CD14-positive monocyte (primary cell): ENCODE results near the gene TCP11. TPM values are rescaled to one million over a fixed set of nuclear protein-coding genes. Genes with fewer than 3 reads are reported as not detected.

Source experiments
- DNase-seq, 3 donors: peaks; one replicate each; pipeline ENCODE4 v3.0.0-alpha.2; 2011 to 2022
- H2AFZ ChIP-seq: 2 replicates; pipeline ENCODE4 v1.6.0; 2012; ENCODE audit warnings: mild to moderate bottlenecking, low read depth, low read length, inconsistent platforms; ENCODE audit not compliant: insufficient read depth, poor library complexity, severe bottlenecking
- H3K27ac ChIP-seq, 2 donors: 1 replicate in 1 of 2; 2 replicates in 1 of 2; pipeline ENCODE4 v1.5.1; 2012 to 2013; ENCODE audit warnings: low read length in 2 of 2, control low read depth in 1 of 2, inconsistent platforms in 1 of 2, low read depth in 1 of 2, mild to moderate bottlenecking in 1 of 2
- H3K27me3 ChIP-seq, 2 donors: one replicate each; pipeline versions ENCODE4 v1.6.0 to v1.6.1; 2011 to 2013; ENCODE audit warnings: low read length in 2 of 2; ENCODE audit not compliant: control insufficient read depth in 2 of 2, insufficient read depth in 2 of 2
- H3K36me3 ChIP-seq, 2 donors: replicated peaks in 1 of 2; 1 replicate in 1 of 2; 2 replicates in 1 of 2; pipeline versions ENCODE4 v1.5.1 to v1.6.1; 2012 to 2013; ENCODE audit warnings: low read length in 2 of 2, control low read depth in 1 of 2, inconsistent platforms in 1 of 2, mild to moderate bottlenecking in 1 of 2; ENCODE audit not compliant: insufficient read depth in 2 of 2, control insufficient read depth in 1 of 2
- H3K4me1 ChIP-seq, 2 donors: 1 replicate in 1 of 2; 2 replicates in 1 of 2; pipeline versions ENCODE4 v1.5.1 to v1.6.1; 2012 to 2013; ENCODE audit warnings: low read length in 2 of 2, control low read depth in 1 of 2, inconsistent platforms in 1 of 2, mild to moderate bottlenecking in 1 of 2, moderate library complexity in 1 of 2; ENCODE audit not compliant: insufficient read depth in 2 of 2, control insufficient read depth in 1 of 2
- H3K4me2 ChIP-seq: replicated peaks from 2 replicates; pipeline ENCODE3; 2012; ENCODE audit warnings: low read length, moderate library complexity, mild to moderate bottlenecking; ENCODE audit not compliant: poor library complexity, severe bottlenecking; ENCODE audit errors: extremely low read depth
- H3K4me3 ChIP-seq, 3 experiments: fragments of 200-600 bp in 1 of 3; sonication (generic) in 1 of 3; replicated peaks in 1 of 3; 1 replicate in 2 of 3; 2 replicates in 1 of 3; pipeline ENCODE4 v1.5.1; 2011 to 2013; ENCODE audit warnings: low read length in 3 of 3, mild to moderate bottlenecking in 3 of 3, control low read depth in 2 of 3, low read depth in 2 of 3, inconsistent platforms in 1 of 3, moderate library complexity in 1 of 3
- H3K79me2 ChIP-seq: 2 replicates; pipeline ENCODE4 v1.6.0; 2012; ENCODE audit warnings: mild to moderate bottlenecking, control low read depth, inconsistent platforms, low read length, moderate library complexity; ENCODE audit not compliant: insufficient read depth
- H3K9ac ChIP-seq: 2 replicates; pipeline ENCODE4 v1.6.0; 2017; ENCODE audit warnings: low read length, mild to moderate bottlenecking; ENCODE audit not compliant: insufficient read depth, poor library complexity, severe bottlenecking
- H3K9me3 ChIP-seq, 2 donors: replicated peaks in 1 of 2; 1 replicate in 1 of 2; 2 replicates in 1 of 2; pipeline versions ENCODE4 v1.5.1 to v1.6.1; 2012 to 2013; ENCODE audit warnings: low read length in 2 of 2, control low read depth in 1 of 2; ENCODE audit not compliant: control insufficient read depth in 1 of 2, insufficient read depth in 1 of 2
- H4K20me1 ChIP-seq: 2 replicates; pipeline ENCODE4 v1.6.0; 2012; ENCODE audit warnings: mild to moderate bottlenecking, low read length, control low read depth, moderate library complexity; ENCODE audit not compliant: insufficient read depth
- H3K27ac Mint-ChIP-seq, 7 donors: one replicate each; pipeline ENCODE4 v1.8.0; 2020; ENCODE audit warnings: mild to moderate bottlenecking in 7 of 7, mixed read lengths in 7 of 7, moderate library complexity in 6 of 7, inconsistent platforms in 2 of 7
- H3K27me3 Mint-ChIP-seq, 3 donors: one replicate each; pipeline ENCODE4 v1.8.0; 2021 to 2022; ENCODE audit warnings: low read depth in 3 of 3, mild to moderate bottlenecking in 3 of 3, mixed read lengths in 3 of 3, moderate library complexity in 3 of 3, inconsistent platforms in 1 of 3
- H3K36me3 Mint-ChIP-seq, 2 donors: one replicate each; pipeline ENCODE4 v1.8.0; 2020; ENCODE audit warnings: mixed read lengths in 2 of 2, inconsistent platforms in 1 of 2, mild to moderate bottlenecking in 1 of 2
- H3K4me1 Mint-ChIP-seq: one replicate; pipeline ENCODE4 v1.8.0; 2020; ENCODE audit warnings: mild to moderate bottlenecking, mixed read lengths
- H3K4me3 Mint-ChIP-seq, 2 donors: one replicate each; pipeline ENCODE4 v1.8.0; 2020; ENCODE audit warnings: mild to moderate bottlenecking in 2 of 2, mixed read lengths in 2 of 2, moderate library complexity in 1 of 2
- H3K9me3 Mint-ChIP-seq, 7 donors: one replicate each; pipeline ENCODE4 v1.8.0; 2020 to 2022; ENCODE audit warnings: mixed read lengths in 7 of 7, mild to moderate bottlenecking in 6 of 7, moderate library complexity in 6 of 7, inconsistent platforms in 2 of 7
- CTCF ChIP-seq: fragments of 200-600 bp; IDR thresholded peaks from one replicate; pipeline ENCODE4 v1.8.0; 2022; ENCODE audit warnings: antibody characterized with exemption, mild to moderate bottlenecking
- WGBS: methylation state at CpG from one replicate; pipeline ENCODE4 v1.1.5; 2013; ENCODE audit warnings: missing lambda C conversion rate; ENCODE audit not compliant: insufficient coverage; 5-methylcytosine and 5-hydroxymethylcytosine counted together
- intact Hi-C, 2 donors: fragments of 100-400 bp; cut with micrococcal nuclease; formaldehyde crosslinking; loops; one replicate each; pipeline versions ENCODE4 v1.15.0 to v1.15.1; 2023
- polyA plus RNA-seq, 3 donors: library from polyadenylated mRNA; depleted of rRNA in 1 of 3; unstranded in 2 of 3; stranded (reverse) in 1 of 3; fragments of 300-500 nt in 2 of 3; fragments of >200 nt in 1 of 3; fragmentation: Illumina TruSeq in 2 of 3; gene quantifications; 1 replicate in 2 of 3; 2 replicates in 1 of 3; pipeline ENCODE4 v1.2.3, GENCODE V29; 2012 to 2021

Gene TCP11
- polyA plus RNA-seq, 3 donors, result not detected

- Mint-ChIP-seq H3K4me3 (no peak overlapping the region), H3K27me3 (peaks cover 5 to 9% (median 8%) of the 10 kb centered on the region in 3 donors), H3K9me3 (peaks cover 0 to 8% (median 4%) of the 10 kb centered on the region in 7 donors), H3K4me1 (no peaks in the 10 kb centered on the region), H3K27ac (no peak overlapping the region), H3K36me3 (no peaks in the 10 kb centered on the region)
- H3K4me1 ChIP-seq, result no peaks in the 10 kb centered on the region
- no peak overlapping the region for H3K27ac ChIP-seq
- no peak overlapping the region for H2AFZ ChIP-seq
- no peak overlapping the region for H3K4me3 ChIP-seq
- WGBS, result no CpG with 5 or more reads among the region's 1 CpG
- no peak for DNase-seq
- no peak for TF ChIP-seq CTCF
- H3K4me2 ChIP-seq, result no peak overlapping the region
- H3K9me3 ChIP-seq, result peaks cover 0 to 5% of the 10 kb centered on the region in 2 donors
- no peaks in the 10 kb centered on the region for H3K27me3 ChIP-seq
- H3K79me2 ChIP-seq, result no peaks in the 10 kb centered on the region
- no peaks in the 10 kb centered on the region for H4K20me1 ChIP-seq
- no peak overlapping the region for H3K9ac ChIP-seq
- H3K36me3 ChIP-seq, result no peaks in the 10 kb centered on the region
- intact Hi-C loops, result no loop called here
Observed at GRCh38 chr6:35170166-35170565, 29.0 kb upstream of the TCP11 start.

GRCh38 chr6:35168461-35168861 lies 27.3 kb upstream of the TCP11 start:
- Mint-ChIP-seq H3K4me3 (no peak overlapping the region), H3K36me3 (no peaks in the 10 kb centered on the region), H3K9me3 (peaks cover 0 to 9% (median 5%) of the 10 kb centered on the region in 7 donors), H3K4me1 (no peaks in the 10 kb centered on the region), H3K27me3 (peaks cover 3 to 11% (median 9%) of the 10 kb centered on the region in 3 donors), H3K27ac (no peak overlapping the region)
- no peaks in the 10 kb centered on the region for H3K27me3 ChIP-seq
- no peak for TF ChIP-seq CTCF
- H3K36me3 ChIP-seq, result no peaks in the 10 kb centered on the region
- 92% methylated on average over 7 of the region's 7 CpGs for WGBS
- no peak overlapping the region for H3K9ac ChIP-seq
- DNase-seq, result no peak
- no peaks in the 10 kb centered on the region for H3K79me2 ChIP-seq
- no peak overlapping the region for H3K27ac ChIP-seq
- no peaks in the 10 kb centered on the region for H3K4me1 ChIP-seq
- H2AFZ ChIP-seq, result no peak overlapping the region
- H3K9me3 ChIP-seq, result peaks cover 0 to 5% of the 10 kb centered on the region in 2 donors
- no peak overlapping the region for H3K4me3 ChIP-seq
- H3K4me2 ChIP-seq, result no peak overlapping the region
- no peaks in the 10 kb centered on the region for H4K20me1 ChIP-seq
- intact Hi-C loops, result no loop called here
